Adrenal gland (tissue), 12 donors: Measurements from ENCODE around the gene RNF166. TPM values are rescaled to one million over a fixed set of nuclear protein-coding genes. Genes with fewer than 3 reads are reported as not detected.

Source experiments
- DNase-seq, 7 donors: peaks; one replicate each; pipeline ENCODE4 v3.0.0-alpha.2; 2019 to 2020
- H3K27ac ChIP-seq, 5 donors: fragments of 200-600 bp; sonication (generic) in 4 of 5; 1 replicate in 3 of 5; 2 replicates in 2 of 5; pipeline versions ENCODE4 v1.5.1 to v1.8.0; 2016 to 2020; ENCODE audit warnings: mild to moderate bottlenecking in 1 of 5
- H3K27me3 ChIP-seq: fragments of 200-600 bp; 2 replicates; pipeline ENCODE4 v1.8.0; 2021
- H3K36me3 ChIP-seq, 2 donors: fragments of 200-600 bp; replicated peaks in 1 of 2; 1 replicate in 1 of 2; 2 replicates in 1 of 2; pipeline versions ENCODE4 v1.5.1 to v1.8.0; 2018 to 2022
- H3K4me1 ChIP-seq, 2 donors: fragments of 200-600 bp; replicated peaks in 1 of 2; 1 replicate in 1 of 2; 2 replicates in 1 of 2; pipeline versions ENCODE4 v1.5.1 to v1.8.0; 2018 to 2021
- H3K4me3 ChIP-seq, 4 donors: fragments of 200-600 bp; sonication (generic) in 3 of 4; one replicate each; pipeline ENCODE4 v1.5.1; 2016 to 2018
- H3K9me3 ChIP-seq, 3 donors: fragments of 200-600 bp; sonication (generic) in 1 of 3; replicated peaks in 1 of 3; 1 replicate in 2 of 3; 2 replicates in 1 of 3; pipeline versions ENCODE4 v1.5.1 to v1.8.0; 2016 to 2021
- POLR2A ChIP-seq, 2 donors: fragments of 450-650 bp; IDR thresholded peaks; one replicate each; pipeline ENCODE4 v1.6.1; 2017; ENCODE audit warnings: antibody characterized with exemption in 2 of 2, mild to moderate bottlenecking in 2 of 2, moderate library complexity in 1 of 2
- whole genome bisulfite sequencing, 4 donors: extraction: QIAGEN DNeasy Blood & Tissue Kit in 2 of 4; methylation state at CpG; one replicate each; pipeline versions ENCODE4 v1.1.5 to v1.1.7; 2013 to 2017; 5-methylcytosine and 5-hydroxymethylcytosine counted together
- intact Hi-C, 2 donors: fragments of 100-400 bp; cut with DNase I; formaldehyde crosslinking; loops; one replicate each; pipeline versions ENCODE4 v1.14.1 to v1.15.0; 2022 to 2023
- polyA plus RNA-seq, 3 donors: library from polyadenylated mRNA; stranded (reverse); fragments of 200-250 nt in 2 of 3; fragments of 350-450 nt in 1 of 3; fragmentation: Illumina TruSeq in 1 of 3; extraction: RNeasy Lipid Tissue Mini Kit (QIAGEN cat#74804) in 1 of 3; gene quantifications; one replicate each; pipeline ENCODE4 v1.2.3, GENCODE V29; 2013 to 2014
- total RNA-seq, 9 donors: library from RNA; depleted of rRNA in 4 of 9; stranded (reverse); fragments of >200 nt in 4 of 9; fragments of 120-200 nt in 1 of 9; fragmentation: NEBNext Ultra II Directional in 1 of 9; extraction: Animal tissue kit (Norgen Biotek cat#: 25700) in 1 of 9; gene quantifications; one replicate each; pipeline versions ENCODE4 v1.1.0 to v1.2.4, GENCODE V29; 2013 to 2023
- TF ChIP-seq, protein P1 (sequence below), 6 experiments: fragments of 450-650 bp in 4 of 6; fragments of 200-600 bp in 2 of 6; sonication (generic) in 1 of 6; IDR thresholded peaks; 1 replicate in 5 of 6; 2 replicates in 1 of 6; pipeline versions ENCODE4 v1.5.1 to v1.8.0; 2016 to 2021; ENCODE audit warnings: antibody characterized with exemption in 6 of 6, mild to moderate bottlenecking in 2 of 6, moderate library complexity in 1 of 6
- donor health status: healthy with polysubstance abuse.
- donor health status: Bipolar disorder and iron deficiency.
- donor health status: DM: yes; HTN: yes; CAD: no.
- donor health status: DM: no; HTN: no; CAD: no.
- donor health status: DM: no; HTN: no; CAD: no.
- donor health status: DM: yes; HTN: yes; CAD: no.

The RNF166 gene
- total and polyA plus RNA-seq, 12 donors, result 3.0 to 86.3 (median 28.5) TPM

- H3K4me3 ChIP-seq, result no peak overlapping the region
- intact Hi-C loops, result no loop called here
- H3K36me3 ChIP-seq, result peaks cover 0 to 40% of the 10 kb centered on the region in 2 donors
- peak; percentile 82 to 97 (median 95) for DNase-seq
- H3K9me3 ChIP-seq, result no peaks in the 10 kb centered on the region
- no peaks in the 10 kb centered on the region for H3K27me3 ChIP-seq
- WGBS, 4 donors, result 26 to 45% (median 34%) methylated on average over 13 to 42 of the region's 42 CpGs
- peaks cover 23 to 42% of the 10 kb centered on the region in 2 donors for H3K4me1 ChIP-seq
- TF ChIP-seq POLR2A (IDR thresholded peaks at IDR 0.05), result no peak
- TF ChIP-seq, protein P1, sequence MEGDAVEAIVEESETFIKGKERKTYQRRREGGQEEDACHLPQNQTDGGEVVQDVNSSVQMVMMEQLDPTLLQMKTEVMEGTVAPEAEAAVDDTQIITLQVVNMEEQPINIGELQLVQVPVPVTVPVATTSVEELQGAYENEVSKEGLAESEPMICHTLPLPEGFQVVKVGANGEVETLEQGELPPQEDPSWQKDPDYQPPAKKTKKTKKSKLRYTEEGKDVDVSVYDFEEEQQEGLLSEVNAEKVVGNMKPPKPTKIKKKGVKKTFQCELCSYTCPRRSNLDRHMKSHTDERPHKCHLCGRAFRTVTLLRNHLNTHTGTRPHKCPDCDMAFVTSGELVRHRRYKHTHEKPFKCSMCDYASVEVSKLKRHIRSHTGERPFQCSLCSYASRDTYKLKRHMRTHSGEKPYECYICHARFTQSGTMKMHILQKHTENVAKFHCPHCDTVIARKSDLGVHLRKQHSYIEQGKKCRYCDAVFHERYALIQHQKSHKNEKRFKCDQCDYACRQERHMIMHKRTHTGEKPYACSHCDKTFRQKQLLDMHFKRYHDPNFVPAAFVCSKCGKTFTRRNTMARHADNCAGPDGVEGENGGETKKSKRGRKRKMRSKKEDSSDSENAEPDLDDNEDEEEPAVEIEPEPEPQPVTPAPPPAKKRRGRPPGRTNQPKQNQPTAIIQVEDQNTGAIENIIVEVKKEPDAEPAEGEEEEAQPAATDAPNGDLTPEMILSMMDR (IDR thresholded peaks at IDR 0.05), result no peak
- peak overlapping the region in 4 of 5 donors; percentile 49 to 77 (median 66) for H3K27ac ChIP-seq
Measured at GRCh38 chr16:88700636-88701482, 5.3 kb downstream of the RNF166 start.

- WGBS, 4 donors, result 64 to 69% (median 66%) methylated on average over 10 to 14 of the region's 14 CpGs
Measured at GRCh38 chr16:88700322-88700635, 5.9 kb downstream of the RNF166 start.

DNA sequence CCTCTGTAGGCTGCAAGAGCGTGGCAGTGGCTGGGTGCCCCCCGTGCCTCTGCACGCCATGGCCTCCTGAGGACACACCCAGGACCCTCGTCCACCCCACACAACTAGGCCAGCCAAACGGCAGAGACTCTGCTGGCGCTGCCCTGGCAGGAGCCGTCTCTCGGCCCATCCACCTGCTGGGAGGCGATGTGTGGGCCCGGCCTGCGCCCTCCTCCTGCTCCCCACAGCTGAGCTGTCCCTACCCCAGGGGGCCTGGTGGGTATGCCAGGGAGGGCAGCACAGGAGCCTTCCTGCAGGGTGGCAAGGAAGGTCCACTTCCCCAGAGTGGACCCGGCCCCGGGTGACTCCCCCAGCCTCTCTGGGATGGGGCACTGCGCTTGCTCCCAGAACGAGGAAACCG, 7.0 kb downstream of the RNF166 start:
- Histone ChIP-seq H3K27ac (no peak overlapping the region), H3K4me1 (peaks cover 16 to 27% of the 10 kb centered on the region in 2 donors), H3K27me3 (no peaks in the 10 kb centered on the region), H3K9me3 (no peaks in the 10 kb centered on the region), H3K36me3 (peaks cover 0 to 40% of the 10 kb centered on the region in 2 donors), H3K4me3 (no peak overlapping the region)
- intact Hi-C loops, result no loop called here
- TF ChIP-seq, protein P1 (IDR thresholded peaks at IDR 0.05), result no peak
- no peak for TF ChIP-seq POLR2A (IDR thresholded peaks at IDR 0.05)
- WGBS, 4 donors, result 88 to 97% (median 92%) methylated on average over 5 to 16 of the region's 16 CpGs
- no peak for DNase-seq

More at GRCh38 chr16:88700322-88700635, 5.9 kb downstream of the RNF166 start:
- peaks cover 21 to 38% of the 10 kb centered on the region in 2 donors for H3K4me1 ChIP-seq
- peaks cover 0 to 40% of the 10 kb centered on the region in 2 donors for H3K36me3 ChIP-seq
- DNase-seq, result no peak
- no peaks in the 10 kb centered on the region for H3K9me3 ChIP-seq
- TF ChIP-seq, protein P1 (IDR thresholded peaks at IDR 0.05), result no peak
- TF ChIP-seq POLR2A (IDR thresholded peaks at IDR 0.05), result no peak
- intact Hi-C loops, result no loop called here
- no peaks in the 10 kb centered on the region for H3K27me3 ChIP-seq
- H3K27ac ChIP-seq, result peak overlapping the region in 3 of 5 donors; percentile 60 to 77 (median 60)
- H3K4me3 ChIP-seq, result no peak overlapping the region

GRCh38 chr16:88698646-88699045, 7.6 kb downstream of the RNF166 start:
- peaks cover 0 to 40% of the 10 kb centered on the region in 2 donors for H3K36me3 ChIP-seq

More at GRCh38 chr16:88698646-88699045, 7.6 kb downstream of the RNF166 start:
- Histone ChIP-seq H3K4me1 (peaks cover 16 to 25% of the 10 kb centered on the region in 2 donors), H3K27ac (no peak overlapping the region), H3K4me3 (no peak overlapping the region), H3K27me3 (no peaks in the 10 kb centered on the region), H3K9me3 (no peaks in the 10 kb centered on the region)
- no peak for TF ChIP-seq POLR2A (IDR thresholded peaks at IDR 0.05)
- TF ChIP-seq, protein P1 (IDR thresholded peaks at IDR 0.05), result no peak
- intact Hi-C loops, result no loop called here
- no peak for DNase-seq
- 90 to 97% (median 95%) methylated on average over 22 to 25 of the region's 25 CpGs; no CpG with 5 or more reads in 1 of the 4 donors for WGBS, 4 donors
